ENCODE results near the gene JDP2. TPM values are rescaled to one million over a fixed set of nuclear protein-coding genes. Genes with fewer than 3 reads are reported as not detected.
A peak's percentile ranks its signal among the peaks of the same experiment; 100 is the strongest.

The JDP2 gene
- total RNA-seq, 4 donors from 2014 or later, result 82.3 to 147 (median 106) TPM

GRCh38 chr14:75457648-75458165 is 29.9 kb downstream of the JDP2 start:
- Histone ChIP-seq H3K9me3 (no peaks in the 10 kb centered on the region), H3K4me1 (peaks cover 0 to 85% (median 46%) of the 10 kb centered on the region in 4 donors), H3K36me3 (peaks cover 0 to 21% (median 5%) of the 10 kb centered on the region in 3 donors), H3K27ac (peak overlapping the region in 3 of 4 donors; percentile 11 to 94 (median 82)), H3K27me3 (no peaks in the 10 kb centered on the region), H3K4me3 (no peak overlapping the region)
- 79 to 83% methylated on average over 10 of the region's 10 CpGs for WGBS, 2 donors
- no peak for DNase-seq (ENCODE audit: low spot score in 2 of 2)
- TF ChIP-seq POLR2A (IDR thresholded peaks at IDR 0.05) (no peak), EP300 (IDR thresholded peaks at IDR 0.05) (no peak), CTCF (IDR thresholded peaks at IDR 0.05) (no peak)

GRCh38 chr14:75458305-75458704 is 30.5 kb downstream of the JDP2 start:
- H3K4me3 ChIP-seq, result no peak overlapping the region
- H3K4me1 ChIP-seq, result peaks cover 0 to 84% (median 41%) of the 10 kb centered on the region in 4 donors
- DNase-seq (ENCODE audit: low spot score in 2 of 2), result no peak
- 93 to 97% methylated on average over 3 of the region's 3 CpGs for WGBS, 2 donors
- H3K27ac ChIP-seq, result no peak overlapping the region
- no peaks in the 10 kb centered on the region for H3K27me3 ChIP-seq
- no peak for TF ChIP-seq CTCF (IDR thresholded peaks at IDR 0.05)
- TF ChIP-seq EP300 (IDR thresholded peaks at IDR 0.05), result no peak
- no peak for TF ChIP-seq POLR2A (IDR thresholded peaks at IDR 0.05)
- no peaks in the 10 kb centered on the region for H3K9me3 ChIP-seq
- peaks cover 0 to 27% (median 5%) of the 10 kb centered on the region in 3 donors for H3K36me3 ChIP-seq

GRCh38 chr14:75459099-75459741 is 31.4 kb downstream of the JDP2 start:
- Histone ChIP-seq H3K27me3 (no peaks in the 10 kb centered on the region), H3K9me3 (no peaks in the 10 kb centered on the region), H3K4me3 (no peak overlapping the region), H3K36me3 (peaks cover 0 to 34% (median 5%) of the 10 kb centered on the region in 3 donors), H3K4me1 (peaks cover 0 to 76% (median 31%) of the 10 kb centered on the region in 4 donors), H3K27ac (peak overlapping the region in 2 of 4 donors; percentile 54 to 56)
- TF ChIP-seq CTCF (IDR thresholded peaks at IDR 0.05) (no peak), EP300 (IDR thresholded peaks at IDR 0.05) (peak in 1 of 2 donors; percentile 6)
- no peak for DNase-seq (ENCODE audit: low spot score in 2 of 2)
- WGBS, 2 donors, result 64 to 67% methylated on average over 11 to 12 of the region's 12 CpGs

GRCh38 chr14:75459791-75460190 is 32.0 kb downstream of the JDP2 start:
- no peak overlapping the region for H3K4me3 ChIP-seq
- WGBS, 2 donors, result 91 to 100% methylated on average over 1 of the region's 1 CpG
- no peak for TF ChIP-seq CTCF (IDR thresholded peaks at IDR 0.05)
- no peak for TF ChIP-seq EP300 (IDR thresholded peaks at IDR 0.05)
- no peak for TF ChIP-seq POLR2A (IDR thresholded peaks at IDR 0.05)
- H3K9me3 ChIP-seq, result no peaks in the 10 kb centered on the region
- H3K27me3 ChIP-seq, result no peaks in the 10 kb centered on the region
- peak overlapping the region in 2 of 4 donors; percentile 54 to 56 for H3K27ac ChIP-seq
- peaks cover 0 to 76% (median 27%) of the 10 kb centered on the region in 4 donors for H3K4me1 ChIP-seq
- H3K36me3 ChIP-seq, result peaks cover 0 to 39% (median 5%) of the 10 kb centered on the region in 3 donors
- DNase-seq (ENCODE audit: low spot score in 2 of 2), result no peak

- H3K27ac ChIP-seq, result no peak overlapping the region
- H3K27me3 ChIP-seq, result no peaks in the 10 kb centered on the region
- 83 to 90% methylated on average over 6 of the region's 6 CpGs for WGBS, 2 donors
- DNase-seq (ENCODE audit: low spot score in 2 of 2), result no peak
- TF ChIP-seq EP300 (IDR thresholded peaks at IDR 0.05) (no peak), POLR2A (IDR thresholded peaks at IDR 0.05) (no peak), CTCF (IDR thresholded peaks at IDR 0.05) (no peak)
- H3K36me3 ChIP-seq, result peaks cover 0 to 44% (median 5%) of the 10 kb centered on the region in 3 donors
- no peaks in the 10 kb centered on the region for H3K9me3 ChIP-seq
- H3K4me1 ChIP-seq, result peaks cover 0 to 72% (median 22%) of the 10 kb centered on the region in 4 donors
- H3K4me3 ChIP-seq, result no peak overlapping the region
Measured at GRCh38 chr14:75460394-75460793, 32.6 kb downstream of the JDP2 start.
